Muscle of back (tissue), 11 donors: Measurements from ENCODE around the gene CNPY3. TPM values are rescaled to one million over a fixed set of nuclear protein-coding genes. Genes with fewer than 3 reads are reported as not detected.
"Not testable (repeated sequence)": the region's sequence is repeated elsewhere in the genome, so short reads cannot be mapped to it uniquely, and the experiment has no call there.

Experiments used
- DNase-seq, 3 donors: peaks; one replicate each; pipeline versions ENCODE4 v3.0.0 to v3.0.0-alpha.2; 2013
- polyA plus RNA-seq, 10 donors: library from polyadenylated mRNA; unstranded; fragments of 120-200 nt; gene quantifications; one replicate each; pipeline ENCODE4 v1.2.1, GENCODE V29; 2013; ENCODE audit not compliant: insufficient read length in 10 of 10

The CNPY3 gene
- polyA plus RNA-seq, 10 donors = 21.2 to 43.0 (median 28.6) TPM

DNA sequence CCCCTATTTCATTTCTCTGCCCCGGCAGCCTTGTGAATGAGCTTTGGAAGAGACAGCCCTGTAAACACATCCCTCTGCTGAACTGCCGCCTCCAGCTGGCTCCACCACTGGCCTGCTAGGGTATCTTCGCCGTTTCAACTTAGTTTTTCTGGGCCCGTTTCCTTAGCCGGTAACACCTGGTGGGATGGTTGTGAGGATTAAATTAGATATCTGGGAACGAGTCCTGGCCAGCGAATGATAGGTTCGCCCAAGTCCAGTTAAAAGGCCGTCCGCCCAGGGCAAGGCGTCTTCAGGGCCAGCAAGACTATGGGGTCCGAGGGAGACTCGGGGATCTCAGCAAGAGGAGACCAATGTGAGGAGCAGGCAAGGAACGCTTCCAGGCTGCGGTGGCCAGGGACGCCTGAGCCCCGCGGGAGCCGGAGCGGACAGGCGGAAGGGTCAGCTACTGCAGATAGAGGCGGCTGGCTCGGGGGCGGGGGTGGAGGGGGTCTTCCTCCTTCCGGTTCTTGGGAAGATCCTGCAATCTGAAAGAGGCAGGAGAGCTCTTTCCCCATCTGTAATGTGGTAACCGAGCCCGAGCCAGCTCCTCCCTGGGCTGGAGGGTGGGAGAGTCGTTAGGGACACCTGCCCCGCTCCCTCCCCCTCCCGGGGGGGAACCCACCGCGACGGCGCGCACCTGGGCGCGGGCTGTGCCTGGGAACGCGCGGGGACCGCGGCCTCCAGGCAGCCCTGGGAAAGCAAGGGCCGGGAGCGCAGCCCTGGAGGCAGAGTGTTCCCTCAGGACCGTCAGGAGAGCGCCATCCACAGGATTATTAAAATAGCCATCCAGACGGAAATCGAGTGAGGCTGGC, 17.9 kb upstream of the CNPY3 start:
- DNase-seq = peak in 1 of 3 donors; percentile 44

DNA sequence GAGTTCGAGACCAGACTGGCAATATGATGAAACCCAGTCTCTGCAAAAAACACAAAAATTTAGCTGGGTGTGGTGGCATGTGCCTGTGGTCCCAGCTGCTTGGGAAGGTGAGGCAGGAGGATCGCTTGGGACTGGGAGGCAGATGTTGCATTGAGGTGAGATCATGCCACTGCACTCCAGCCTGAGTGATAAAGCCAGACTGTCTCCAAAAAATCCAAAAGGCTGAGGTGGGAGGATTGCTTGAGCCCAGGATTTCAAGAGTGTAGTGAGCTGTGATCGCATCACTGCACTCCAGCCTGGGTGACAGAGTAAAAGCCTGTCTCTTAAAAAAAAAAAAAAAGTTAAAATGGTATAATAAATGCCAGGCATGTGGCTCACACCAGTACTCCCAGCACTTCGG, 14.7 kb upstream of the CNPY3 start:
- no peak for DNase-seq

DNA sequence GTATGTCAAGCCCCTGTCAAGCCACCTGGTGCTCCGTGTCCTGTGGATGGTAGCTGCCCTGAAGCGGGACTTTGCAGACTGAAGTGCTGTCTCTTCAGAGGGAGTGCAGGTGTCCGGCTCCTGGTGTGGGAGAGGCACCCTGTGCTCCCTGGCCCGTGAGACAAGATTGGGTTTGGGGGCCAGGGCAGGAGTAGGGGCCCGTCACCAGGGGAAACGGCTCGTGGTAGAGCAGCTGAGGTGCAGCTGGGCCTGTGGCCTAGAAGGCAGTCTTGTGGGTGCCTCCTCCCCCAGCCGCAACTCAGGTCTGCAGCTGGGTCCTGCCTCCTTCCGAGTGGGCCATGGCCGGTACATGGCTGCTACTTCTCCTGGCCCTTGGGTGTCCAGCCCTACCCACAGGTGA, 13.5 kb upstream of the CNPY3 start, which contains the start of gene PTCRA:
TSS of gene PTCRA (plus strand) at position 322 of the 400 bp plus-strand sequence. CDS start at position 339, 17 bp downstream.
- no peak for DNase-seq

DNA sequence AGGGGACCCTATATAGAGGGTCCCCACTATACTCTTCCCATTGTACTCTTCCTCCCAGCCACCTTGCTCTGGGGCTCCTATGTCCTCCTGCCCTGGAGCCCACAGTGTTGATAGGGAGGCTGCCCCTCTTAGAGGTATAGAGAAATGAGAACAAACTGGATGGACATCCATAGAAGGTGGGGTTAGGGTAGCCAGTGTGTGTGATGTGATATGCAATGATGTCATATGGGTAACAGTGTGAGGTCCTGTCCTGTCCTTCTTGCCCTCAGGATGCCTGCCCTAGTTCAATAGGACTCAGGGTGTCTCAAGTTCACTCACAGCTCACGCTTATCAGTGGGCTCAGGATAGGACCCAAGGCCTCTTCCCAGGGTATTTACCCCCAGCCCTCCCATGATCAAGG, 13.0 kb upstream of the CNPY3 start:
- no peak for DNase-seq

DNA sequence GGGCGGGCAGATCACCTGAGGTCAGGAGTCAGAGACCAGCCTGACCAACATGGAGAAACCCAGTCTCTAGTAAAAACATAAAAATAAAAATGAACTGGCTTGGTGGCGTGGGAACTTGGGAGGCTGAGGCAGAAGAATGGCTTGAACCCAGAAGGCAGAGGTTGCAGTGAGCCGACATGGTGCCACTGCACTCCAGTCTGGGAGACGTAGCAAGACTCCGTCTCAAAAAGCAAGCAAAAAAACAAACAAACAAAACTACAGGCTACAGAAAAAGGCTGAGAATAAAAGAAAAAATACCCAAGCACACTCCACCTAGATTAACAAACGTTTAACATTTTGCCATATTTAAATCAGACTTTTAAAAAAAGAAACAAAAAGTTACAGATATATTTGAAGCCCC, 7.5 kb upstream of the CNPY3 start:
- DNase-seq = no peak

DNA sequence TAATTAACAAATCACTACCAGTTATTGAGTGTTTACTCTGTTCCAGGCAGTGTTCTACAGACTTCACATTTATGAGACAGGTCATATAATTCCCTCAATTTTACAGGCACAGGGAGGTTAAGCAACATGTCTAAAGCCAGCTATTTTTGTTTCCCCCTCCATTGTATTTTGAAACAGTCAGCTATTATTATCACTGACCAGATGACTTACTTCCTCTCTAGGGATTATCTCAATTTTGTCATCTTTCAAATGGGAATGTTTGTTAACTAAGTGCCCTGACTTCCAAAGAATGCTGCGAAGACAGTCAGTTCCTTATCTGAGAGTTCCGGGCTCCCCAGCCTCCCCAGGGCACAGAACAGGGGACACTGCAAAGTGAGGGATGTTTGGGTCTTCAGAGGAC, 5.6 kb upstream of the CNPY3 start:
- no peak for DNase-seq

DNA sequence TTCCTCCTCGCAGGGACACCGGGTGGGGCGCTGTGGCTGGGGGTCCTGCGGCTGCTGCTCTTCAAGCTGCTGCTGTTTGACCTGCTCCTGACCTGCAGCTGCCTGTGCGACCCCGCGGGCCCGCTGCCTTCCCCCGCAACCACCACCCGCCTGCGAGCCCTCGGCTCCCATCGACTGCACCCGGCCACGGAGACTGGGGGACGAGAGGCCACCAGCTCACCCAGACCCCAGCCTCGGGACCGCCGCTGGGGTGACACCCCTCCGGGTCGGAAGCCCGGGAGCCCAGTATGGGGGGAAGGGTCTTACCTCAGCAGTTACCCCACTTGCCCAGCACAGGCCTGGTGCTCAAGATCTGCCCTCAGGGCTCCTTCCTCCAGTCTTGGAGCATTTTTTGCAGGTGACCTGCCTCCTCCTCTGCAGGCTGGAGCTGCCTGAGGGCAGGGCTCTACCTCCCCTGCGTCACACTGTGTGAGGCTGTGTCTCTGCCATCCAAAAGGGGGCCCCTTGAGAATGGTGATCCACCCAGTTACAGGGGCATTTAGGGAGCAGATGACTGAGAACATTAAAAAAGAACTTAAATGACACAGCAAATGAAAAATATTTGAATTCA, 3.9 kb upstream of the CNPY3 start:
- DNase-seq = no peak

DNA sequence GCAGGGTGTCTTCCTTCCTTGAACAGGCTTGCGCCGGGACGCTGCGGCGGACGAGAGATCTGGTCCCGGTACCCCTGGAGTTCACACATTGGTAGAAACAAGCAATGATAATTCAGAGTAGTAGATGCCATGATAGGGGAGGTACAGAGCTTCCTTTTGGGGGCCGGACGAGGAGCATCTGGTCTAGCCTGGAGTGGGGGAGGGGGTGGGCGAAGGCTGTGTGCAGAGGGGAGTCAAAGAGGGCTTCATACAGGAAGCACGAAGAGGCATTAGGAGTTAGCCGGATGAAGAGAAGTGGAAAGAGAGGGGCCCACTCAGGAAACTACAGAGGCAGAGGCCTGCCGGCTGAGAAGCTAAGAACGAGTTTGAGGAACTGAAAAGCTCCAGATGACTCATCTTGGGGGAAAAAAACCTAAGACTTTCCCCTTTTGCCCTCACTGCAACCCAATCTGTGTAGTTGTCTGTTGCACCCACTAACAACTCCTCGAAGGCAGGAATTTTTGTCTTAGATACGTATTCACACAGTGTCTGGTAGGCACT, 611 bp downstream of the CNPY3 start:
- peak in 2 of 3 donors; percentile 51 to 68 for DNase-seq

DNA sequence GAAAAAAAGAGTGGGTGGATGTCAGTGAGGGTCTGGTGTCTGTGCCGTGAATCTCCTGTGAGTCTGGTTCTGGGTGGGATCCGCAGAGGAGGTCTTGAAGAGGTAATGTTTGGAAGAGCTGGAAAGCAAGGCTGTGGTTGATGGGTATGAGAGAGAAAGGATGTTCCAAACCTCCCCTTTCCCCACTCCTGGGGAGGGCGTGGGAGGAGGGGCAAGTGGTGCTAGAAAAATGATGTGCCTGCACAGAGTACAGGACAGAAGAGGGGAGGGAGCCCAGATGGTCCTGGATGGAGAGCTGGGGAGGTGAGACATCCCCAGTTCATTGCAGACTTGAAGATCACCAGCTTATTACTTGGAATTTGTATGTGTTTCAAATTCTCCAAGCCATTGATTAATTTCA, 3.1 kb downstream of the CNPY3 start:
- no peak for DNase-seq

DNA sequence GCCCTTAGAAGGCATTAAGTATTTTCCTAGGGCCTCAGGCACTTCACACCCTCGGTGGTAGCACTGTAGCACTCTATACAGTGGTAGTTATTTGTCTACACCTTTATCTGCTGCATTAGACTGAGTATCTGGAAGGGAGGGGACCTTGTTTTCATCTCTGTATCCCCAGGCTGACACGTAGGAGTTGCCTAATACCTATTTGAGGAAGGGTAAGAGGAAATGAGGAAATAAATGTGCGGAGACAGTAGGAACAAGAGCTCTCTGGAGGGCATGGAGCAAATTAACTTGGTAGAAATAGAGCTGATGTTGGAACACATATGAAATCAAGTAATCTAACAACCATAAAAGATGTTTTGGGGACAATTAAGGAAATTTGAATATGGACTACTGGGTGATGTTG, 3.9 kb downstream of the CNPY3 start:
- no peak for DNase-seq

DNA sequence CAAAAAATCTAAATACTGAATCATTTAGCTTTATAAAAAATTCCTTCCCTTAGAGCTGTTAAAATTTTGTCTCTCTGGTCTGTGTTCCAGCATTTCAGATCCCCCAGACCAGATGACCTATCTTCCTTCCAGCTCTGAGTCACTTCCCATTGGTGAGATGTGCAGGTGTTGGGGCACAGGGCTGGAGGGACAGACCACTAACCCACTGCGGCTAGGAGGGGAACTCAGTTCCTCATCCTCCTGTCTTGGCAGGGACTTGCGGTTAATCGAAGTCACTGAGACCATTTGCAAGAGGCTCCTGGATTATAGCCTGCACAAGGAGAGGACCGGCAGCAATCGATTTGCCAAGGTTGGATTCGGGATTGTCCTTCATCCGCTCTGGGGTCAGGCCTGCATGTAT, 6.0 kb downstream of the CNPY3 start:
- no peak for DNase-seq

DNA sequence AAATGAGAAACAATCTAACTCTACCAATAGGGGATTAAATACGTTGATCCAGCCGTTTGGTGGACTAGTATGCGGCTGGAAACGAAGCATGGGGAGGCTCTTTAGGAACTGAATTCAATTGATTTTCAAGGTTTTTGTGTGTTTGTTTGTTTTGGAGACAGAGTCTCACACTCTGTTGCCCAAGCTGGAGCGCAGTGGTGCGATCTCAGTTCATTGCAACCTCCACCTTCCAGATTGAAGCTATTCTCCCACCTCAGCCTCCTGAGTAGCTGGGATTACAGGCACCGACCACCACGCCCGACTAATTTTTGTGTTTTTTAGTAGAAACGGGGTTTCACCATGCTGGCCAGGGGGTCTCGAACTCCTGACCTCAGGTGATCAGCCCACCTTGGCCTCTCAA, 7.1 kb downstream of the CNPY3 start:
- no peak for DNase-seq

DNA sequence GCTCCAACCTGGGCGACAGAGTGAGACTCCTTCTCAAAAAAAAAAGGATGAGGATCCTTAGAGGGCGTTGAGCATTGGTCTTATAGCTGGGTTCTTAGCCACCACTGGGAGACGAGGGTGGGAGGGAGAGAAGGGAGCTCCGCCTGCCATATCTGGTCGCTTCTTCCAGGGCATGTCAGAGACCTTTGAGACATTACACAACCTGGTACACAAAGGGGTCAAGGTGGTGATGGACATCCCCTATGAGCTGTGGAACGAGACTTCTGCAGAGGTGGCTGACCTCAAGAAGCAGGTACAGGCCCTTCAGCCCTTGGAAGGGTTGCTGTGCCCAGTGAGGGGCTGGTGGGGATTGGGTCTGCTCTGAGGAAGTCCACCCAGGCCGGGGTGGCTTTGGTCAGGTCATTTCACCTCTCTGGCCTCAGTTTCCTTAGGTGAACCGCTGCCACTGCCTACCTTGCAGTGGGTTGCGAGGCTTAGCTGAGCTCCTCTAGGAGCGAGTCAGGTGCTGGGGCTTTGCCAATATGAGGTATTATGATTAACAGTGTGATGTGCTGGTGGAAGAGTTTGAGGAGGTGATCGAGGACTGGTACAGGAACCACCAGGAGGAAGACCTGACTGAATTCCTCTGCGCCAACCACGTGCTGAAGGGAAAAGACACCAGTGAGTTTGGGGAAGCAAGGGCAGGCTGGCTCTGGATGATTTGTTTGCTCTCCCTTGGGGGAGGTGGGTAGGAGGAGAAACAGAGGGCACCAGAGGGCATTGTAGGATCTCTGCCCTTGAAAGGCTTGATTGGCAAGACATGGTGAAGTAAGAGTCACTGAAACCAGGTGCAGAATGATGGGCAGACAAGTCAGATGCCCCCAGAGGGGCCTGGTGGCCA, 8.5 kb downstream of the CNPY3 start:
- no peak for DNase-seq

DNA sequence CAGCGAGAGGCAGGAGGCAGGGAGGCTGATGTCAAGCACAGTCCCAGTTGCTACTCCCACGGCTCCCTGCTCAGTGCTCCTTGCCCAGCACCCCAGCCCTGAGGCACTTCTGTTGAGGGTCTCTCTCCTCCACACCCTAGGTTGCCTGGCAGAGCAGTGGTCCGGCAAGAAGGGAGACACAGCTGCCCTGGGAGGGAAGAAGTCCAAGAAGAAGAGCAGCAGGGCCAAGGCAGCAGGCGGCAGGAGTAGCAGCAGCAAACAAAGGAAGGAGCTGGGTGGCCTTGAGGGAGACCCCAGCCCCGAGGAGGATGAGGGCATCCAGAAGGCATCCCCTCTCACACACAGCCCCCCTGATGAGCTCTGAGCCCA, 9.1 kb downstream of the CNPY3 start:
- DNase-seq = no peak

DNA sequence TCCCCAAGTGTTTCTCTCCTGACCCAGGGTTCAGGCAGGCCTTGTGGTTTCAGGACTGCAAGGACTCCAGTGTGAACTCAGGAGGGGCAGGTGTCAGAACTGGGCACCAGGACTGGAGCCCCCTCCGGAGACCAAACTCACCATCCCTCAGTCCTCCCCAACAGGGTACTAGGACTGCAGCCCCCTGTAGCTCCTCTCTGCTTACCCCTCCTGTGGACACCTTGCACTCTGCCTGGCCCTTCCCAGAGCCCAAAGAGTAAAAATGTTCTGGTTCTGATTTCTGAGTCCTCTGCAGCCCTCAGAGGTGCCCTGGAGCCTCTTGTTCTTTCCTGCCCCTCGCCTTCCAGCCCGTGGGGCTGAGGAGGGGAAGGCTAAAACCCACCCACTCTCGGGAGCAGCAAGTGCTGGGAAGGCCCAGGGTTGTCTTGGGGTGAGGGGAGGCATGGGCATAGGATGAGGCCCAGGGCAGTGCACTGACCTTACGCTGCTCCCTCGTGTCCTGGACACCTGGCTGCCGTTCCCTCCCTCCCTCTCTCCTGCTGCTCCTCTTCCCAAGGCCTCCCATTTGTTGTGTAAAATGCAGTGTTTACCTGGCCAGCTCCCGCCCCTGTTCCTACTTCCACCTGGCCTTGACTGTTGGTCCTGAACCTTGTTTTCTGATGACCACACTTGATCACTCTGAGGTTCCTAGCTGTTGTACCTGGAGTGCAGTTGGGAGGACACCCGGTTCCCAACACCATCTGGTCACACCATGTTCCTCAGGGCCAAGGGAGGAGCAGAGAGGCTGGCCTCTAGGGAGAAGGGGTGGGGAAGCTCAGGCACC, 9.9 kb downstream of the CNPY3 start:
- no peak for DNase-seq

DNA sequence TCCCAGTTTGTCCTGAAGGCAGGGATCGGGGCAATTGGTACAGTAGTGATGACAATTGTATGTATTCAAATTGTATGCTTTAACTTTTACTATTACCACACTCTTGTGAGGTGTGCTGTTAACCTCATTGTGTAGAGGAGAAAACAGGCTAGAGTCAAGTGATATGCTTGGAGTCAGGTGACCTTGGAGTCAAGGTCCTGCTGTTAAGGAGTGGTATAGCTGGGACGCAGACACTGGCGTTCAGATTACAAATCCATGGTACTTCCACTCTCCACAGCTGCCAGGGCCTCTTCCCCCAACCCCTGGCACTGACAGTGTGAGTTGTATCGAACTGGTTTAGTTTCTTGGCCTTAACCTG, 10.5 kb downstream of the CNPY3 start:
- DNase-seq = no peak

DNA sequence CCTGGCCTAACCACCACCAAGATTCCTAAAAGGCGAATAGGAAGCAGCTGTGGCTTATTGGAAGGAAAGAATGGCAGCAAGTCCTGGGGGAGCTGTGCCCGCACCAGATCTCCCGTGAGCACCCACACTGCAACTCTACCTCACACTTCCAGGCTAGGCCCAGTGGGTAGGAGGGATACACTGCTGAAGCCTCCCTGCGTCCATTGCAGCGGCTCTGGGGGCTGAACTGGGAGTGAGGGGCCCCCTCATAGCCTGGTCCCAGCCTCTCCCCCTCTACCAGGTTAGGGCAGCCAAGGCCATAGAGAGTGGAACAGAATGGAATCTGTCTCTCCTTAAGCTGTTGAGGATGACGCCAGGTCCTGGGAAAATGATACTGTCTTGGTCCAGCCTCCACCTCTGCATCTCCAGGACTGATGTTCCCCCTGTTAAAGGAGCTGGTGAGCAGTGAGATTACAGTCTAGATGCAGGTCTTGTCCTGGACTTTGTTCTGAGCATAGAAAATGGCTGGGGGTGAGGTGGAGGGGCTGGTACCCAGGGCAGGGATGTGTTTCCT, 11.3 kb downstream of the CNPY3 start:
- no peak for DNase-seq

DNA sequence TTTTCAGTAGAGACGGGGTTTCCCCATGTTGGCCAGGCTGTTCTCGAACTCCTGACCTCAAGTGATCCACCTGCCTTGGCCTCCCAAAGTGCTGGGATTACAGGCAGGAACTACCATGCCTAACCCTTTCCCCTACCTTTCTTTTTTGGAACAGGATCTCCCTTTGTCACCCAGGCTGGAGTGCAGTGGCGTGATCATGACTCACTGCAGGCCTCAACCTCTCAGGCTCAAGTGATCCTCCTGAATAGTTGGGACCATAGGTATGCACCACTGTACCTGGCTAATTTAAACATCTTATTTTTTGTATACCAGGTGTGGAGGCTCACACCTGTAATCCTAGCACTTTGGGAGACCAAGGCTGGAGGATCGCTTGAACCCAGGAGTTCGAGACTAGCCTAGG, 12.1 kb downstream of the CNPY3 start:
- DNase-seq = not testable (repeated sequence)

DNA sequence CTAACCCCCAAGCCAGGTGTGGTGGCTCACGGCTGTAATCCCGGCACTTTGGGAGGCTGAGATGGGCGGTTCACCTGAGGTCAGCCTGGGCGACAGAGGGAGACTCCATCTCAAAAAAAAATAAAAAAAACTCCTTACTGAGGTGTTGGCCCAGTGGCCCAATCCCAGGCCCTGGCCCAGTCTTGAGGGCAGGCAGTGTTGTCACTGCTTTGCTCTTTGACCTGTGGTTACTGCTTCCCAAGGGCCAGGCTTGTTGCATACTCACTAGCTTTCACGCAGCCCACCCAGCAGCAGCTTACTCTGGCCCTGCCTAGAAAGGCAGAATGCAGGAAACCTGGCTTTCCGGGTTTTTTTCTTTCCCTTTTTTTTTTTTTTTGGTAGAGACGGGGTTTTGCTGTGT, 13.2 kb downstream of the CNPY3 start:
- no peak for DNase-seq

DNA sequence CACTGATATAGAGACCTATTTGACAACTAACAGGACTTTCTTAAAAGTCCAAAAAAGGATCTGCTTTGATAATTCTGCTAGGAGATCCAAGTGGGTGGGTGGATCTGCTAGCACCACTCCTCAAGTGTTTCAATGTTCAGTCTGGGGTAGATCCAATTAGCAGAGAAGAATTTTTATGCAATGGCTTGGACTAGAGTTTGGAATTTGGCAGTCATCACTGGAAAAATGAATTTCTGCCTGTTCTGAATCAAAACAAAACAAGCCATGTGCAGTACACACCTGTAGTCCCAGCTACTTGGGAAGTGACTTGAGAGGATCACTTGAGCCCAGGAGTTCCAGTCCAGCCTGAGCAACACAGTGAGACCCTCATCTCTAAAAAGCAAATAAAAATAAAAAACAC, 18.7 kb downstream of the CNPY3 start:
- DNase-seq = peak in 1 of 3 donors; percentile 51

DNA sequence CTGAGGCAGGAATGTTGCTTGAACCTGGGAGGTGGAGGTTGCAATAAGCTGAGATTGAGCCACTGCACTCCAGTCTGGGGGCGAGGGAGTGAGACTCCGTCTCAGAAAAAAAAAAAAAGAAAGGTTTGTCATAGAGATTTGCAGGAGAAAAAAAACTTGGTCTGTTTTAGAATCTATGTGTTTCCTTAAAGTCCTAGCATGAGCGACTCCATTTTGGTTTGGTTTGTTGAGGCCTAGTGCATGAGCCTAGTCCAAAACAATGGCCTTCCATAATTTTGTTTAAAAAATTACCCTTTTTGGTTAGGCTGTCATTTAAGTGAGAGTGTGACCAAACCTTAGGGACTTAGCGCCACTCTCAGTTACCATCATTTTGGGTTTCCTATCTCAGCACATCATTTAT, 23.1 kb downstream of the CNPY3 start:
- no peak for DNase-seq
